ENCODE measurements around the gene DHX32.

The DHX32 gene

GRCh38 chr10:125802131-125802530, 79.0 kb downstream of the DHX32 start:
- H3K9ac ChIP-seq (ENCODE audit: low read length in 2 of 2), result no peak overlapping the region
- H3K27me3 ChIP-seq (ENCODE audit: control insufficient read depth in 1 of 2, insufficient read depth in 2 of 2, low read length in 2 of 2), result no peaks in the 10 kb centered on the region
- no peaks in the 10 kb centered on the region for H3K9me3 ChIP-seq (ENCODE audit: control insufficient read depth in 2 of 2, low read length in 2 of 2)
- no peaks in the 10 kb centered on the region for H3K4me1 ChIP-seq (ENCODE audit: control insufficient read depth, insufficient read depth, low read length)
- H3K4me3 ChIP-seq (ENCODE audit: low read length in 2 of 2), result no peak overlapping the region
- no peak overlapping the region for H3K27ac ChIP-seq (ENCODE audit: low read length)
- H3K36me3 ChIP-seq (ENCODE audit: control insufficient read depth in 2 of 2, insufficient read depth in 2 of 2, low read length in 2 of 2), result peaks cover 50 to 51% of the 10 kb centered on the region in 2 donors

GRCh38 chr10:125801574-125801973, 79.5 kb downstream of the DHX32 start:
- no peak overlapping the region for H3K4me3 ChIP-seq (ENCODE audit: low read length in 2 of 2)
- H3K9ac ChIP-seq (ENCODE audit: low read length in 2 of 2), result no peak overlapping the region
- no peak overlapping the region for H3K27ac ChIP-seq (ENCODE audit: low read length)
- peaks cover 46 to 48% of the 10 kb centered on the region in 2 donors for H3K36me3 ChIP-seq (ENCODE audit: control insufficient read depth in 2 of 2, insufficient read depth in 2 of 2, low read length in 2 of 2)
- H3K9me3 ChIP-seq (ENCODE audit: control insufficient read depth in 2 of 2, low read length in 2 of 2), result no peaks in the 10 kb centered on the region
- H3K4me1 ChIP-seq (ENCODE audit: control insufficient read depth, insufficient read depth, low read length), result no peaks in the 10 kb centered on the region
- no peaks in the 10 kb centered on the region for H3K27me3 ChIP-seq (ENCODE audit: control insufficient read depth in 1 of 2, insufficient read depth in 2 of 2, low read length in 2 of 2)

GRCh38 chr10:125799451-125800182, 81.5 kb downstream of the DHX32 start:
- Histone ChIP-seq H3K27me3 (ENCODE audit: control insufficient read depth in 1 of 2, insufficient read depth in 2 of 2, low read length in 2 of 2) (no peaks in the 10 kb centered on the region), H3K27ac (ENCODE audit: low read length) (no peak overlapping the region), H3K9ac (ENCODE audit: low read length in 2 of 2) (no peak overlapping the region), H3K4me3 (ENCODE audit: low read length in 2 of 2) (no peak overlapping the region), H3K4me1 (ENCODE audit: control insufficient read depth, insufficient read depth, low read length) (no peaks in the 10 kb centered on the region), H3K36me3 (ENCODE audit: control insufficient read depth in 2 of 2, insufficient read depth in 2 of 2, low read length in 2 of 2) (peaks cover 42 to 49% of the 10 kb centered on the region in 2 donors), H3K9me3 (ENCODE audit: control insufficient read depth in 2 of 2, low read length in 2 of 2) (no peaks in the 10 kb centered on the region)

- H3K9ac ChIP-seq (ENCODE audit: low read length in 2 of 2), result no peak overlapping the region
- peaks cover 40 to 49% of the 10 kb centered on the region in 2 donors for H3K36me3 ChIP-seq (ENCODE audit: control insufficient read depth in 2 of 2, insufficient read depth in 2 of 2, low read length in 2 of 2)
- H3K4me1 ChIP-seq (ENCODE audit: control insufficient read depth, insufficient read depth, low read length), result no peaks in the 10 kb centered on the region
- no peak overlapping the region for H3K4me3 ChIP-seq (ENCODE audit: low read length in 2 of 2)
- no peaks in the 10 kb centered on the region for H3K27me3 ChIP-seq (ENCODE audit: control insufficient read depth in 1 of 2, insufficient read depth in 2 of 2, low read length in 2 of 2)
- H3K27ac ChIP-seq (ENCODE audit: low read length), result no peak overlapping the region
- no peaks in the 10 kb centered on the region for H3K9me3 ChIP-seq (ENCODE audit: control insufficient read depth in 2 of 2, low read length in 2 of 2)
Measured at GRCh38 chr10:125797994-125798662, 83.0 kb downstream of the DHX32 start.

GRCh38 chr10:125797424-125797823, 83.7 kb downstream of the DHX32 start:
- H3K27me3 ChIP-seq (ENCODE audit: control insufficient read depth in 1 of 2, insufficient read depth in 2 of 2, low read length in 2 of 2), result no peaks in the 10 kb centered on the region
- no peak overlapping the region for H3K9ac ChIP-seq (ENCODE audit: low read length in 2 of 2)
- H3K4me1 ChIP-seq (ENCODE audit: control insufficient read depth, insufficient read depth, low read length), result no peaks in the 10 kb centered on the region
- no peak overlapping the region for H3K27ac ChIP-seq (ENCODE audit: low read length)
- peaks cover 40 to 51% of the 10 kb centered on the region in 2 donors for H3K36me3 ChIP-seq (ENCODE audit: control insufficient read depth in 2 of 2, insufficient read depth in 2 of 2, low read length in 2 of 2)
- H3K9me3 ChIP-seq (ENCODE audit: control insufficient read depth in 2 of 2, low read length in 2 of 2), result no peaks in the 10 kb centered on the region
- H3K4me3 ChIP-seq (ENCODE audit: low read length in 2 of 2), result no peak overlapping the region

- Histone ChIP-seq H3K36me3 (ENCODE audit: control insufficient read depth in 2 of 2, insufficient read depth in 2 of 2, low read length in 2 of 2) (peaks cover 33 to 53% of the 10 kb centered on the region in 2 donors), H3K4me3 (ENCODE audit: low read length in 2 of 2) (no peak overlapping the region), H3K9ac (ENCODE audit: low read length in 2 of 2) (no peak overlapping the region), H3K27ac (ENCODE audit: low read length) (no peak overlapping the region), H3K4me1 (ENCODE audit: control insufficient read depth, insufficient read depth, low read length) (no peaks in the 10 kb centered on the region), H3K27me3 (ENCODE audit: control insufficient read depth in 1 of 2, insufficient read depth in 2 of 2, low read length in 2 of 2) (no peaks in the 10 kb centered on the region), H3K9me3 (ENCODE audit: control insufficient read depth in 2 of 2, low read length in 2 of 2) (no peaks in the 10 kb centered on the region)
Measured at GRCh38 chr10:125795637-125796190, 85.4 kb downstream of the DHX32 start.

- Histone ChIP-seq H3K27ac (ENCODE audit: low read length) (no peak overlapping the region), H3K4me3 (ENCODE audit: low read length in 2 of 2) (no peak overlapping the region), H3K9me3 (ENCODE audit: control insufficient read depth in 2 of 2, low read length in 2 of 2) (no peaks in the 10 kb centered on the region), H3K4me1 (ENCODE audit: control insufficient read depth, insufficient read depth, low read length) (no peaks in the 10 kb centered on the region), H3K9ac (ENCODE audit: low read length in 2 of 2) (no peak overlapping the region), H3K36me3 (ENCODE audit: control insufficient read depth in 2 of 2, insufficient read depth in 2 of 2, low read length in 2 of 2) (peaks cover 33 to 53% of the 10 kb centered on the region in 2 donors), H3K27me3 (ENCODE audit: control insufficient read depth in 1 of 2, insufficient read depth in 2 of 2, low read length in 2 of 2) (no peaks in the 10 kb centered on the region)
Measured at GRCh38 chr10:125795128-125795527, 86.0 kb downstream of the DHX32 start.

- no peaks in the 10 kb centered on the region for H3K9me3 ChIP-seq (ENCODE audit: control insufficient read depth in 2 of 2, low read length in 2 of 2)
- no peak overlapping the region for H3K27ac ChIP-seq (ENCODE audit: low read length)
- no peaks in the 10 kb centered on the region for H3K27me3 ChIP-seq (ENCODE audit: control insufficient read depth in 1 of 2, insufficient read depth in 2 of 2, low read length in 2 of 2)
- H3K4me1 ChIP-seq (ENCODE audit: control insufficient read depth, insufficient read depth, low read length), result no peaks in the 10 kb centered on the region
- H3K4me3 ChIP-seq (ENCODE audit: low read length in 2 of 2), result no peak overlapping the region
- H3K9ac ChIP-seq (ENCODE audit: low read length in 2 of 2), result no peak overlapping the region
- peaks cover 27 to 59% of the 10 kb centered on the region in 2 donors for H3K36me3 ChIP-seq (ENCODE audit: control insufficient read depth in 2 of 2, insufficient read depth in 2 of 2, low read length in 2 of 2)
Measured at GRCh38 chr10:125792342-125793300, 88.5 kb downstream of the DHX32 start.

- Histone ChIP-seq H3K36me3 (ENCODE audit: control insufficient read depth in 2 of 2, insufficient read depth in 2 of 2, low read length in 2 of 2) (peaks cover 10 to 29% of the 10 kb centered on the region in 2 donors), H3K27me3 (ENCODE audit: control insufficient read depth in 1 of 2, insufficient read depth in 2 of 2, low read length in 2 of 2) (no peaks in the 10 kb centered on the region), H3K9me3 (ENCODE audit: control insufficient read depth in 2 of 2, low read length in 2 of 2) (no peaks in the 10 kb centered on the region), H3K4me1 (ENCODE audit: control insufficient read depth, insufficient read depth, low read length) (no peaks in the 10 kb centered on the region), H3K9ac (ENCODE audit: low read length in 2 of 2) (no peak overlapping the region), H3K4me3 (ENCODE audit: low read length in 2 of 2) (no peak overlapping the region), H3K27ac (ENCODE audit: low read length) (no peak overlapping the region)
Measured at GRCh38 chr10:125788156-125789034, 92.7 kb downstream of the DHX32 start.
